PC-3 (cell line): Measurements from ENCODE around the gene OMP.

Experiments
- CTCF ChIP-seq: fragments of 300-600 bp; sonication (generic); conservative IDR thresholded peaks from 2 replicates; pipeline ENCODE4 v1.5.1; 2017; ENCODE audit warnings: antibody characterized with exemption, low read depth, mild to moderate bottlenecking, low read length
- EZH2 ChIP-seq: fragments of 300-600 bp; sonication (generic); IDR thresholded peaks from one replicate; pipeline ENCODE4 v1.6.1; 2017; ENCODE audit warnings: antibody characterized with exemption, mild to moderate bottlenecking, low read length; ENCODE audit not compliant: unreplicated experiment
- EZH2phosphoT487 ChIP-seq: fragments of 300-600 bp; sonication (generic); IDR thresholded peaks from 2 replicates; pipeline ENCODE4 v1.6.1; 2018; ENCODE audit warnings: mild to moderate bottlenecking, antibody characterized with exemption, low read length, borderline replicate concordance

GRCh38 chr11:77111277-77111676 lies 8.6 kb downstream of the OMP start:
- TF ChIP-seq CTCF: no peak
- TF ChIP-seq EZH2: no peak
- no peak for TF ChIP-seq EZH2phosphoT487
